Stimulated activated CD4-positive, alpha-beta T cell treated with anti-CD3 and anti-CD28 coated beads, TNF-alpha, amount 100 ng/mL, for 48 hours (primary cell): ENCODE measurements around the gene SBNO2.
"Not testable (repeated sequence)": the region's sequence is repeated elsewhere in the genome, so short reads cannot be mapped to it uniquely, and the experiment has no call there.

ENCODE experiments used
- DNase-seq, 3 donors: peaks; one replicate each; pipeline ENCODE4 v3.0.0-alpha.2; 2020; ENCODE audit warnings: low read depth in 3 of 3

SBNO2 gene

GRCh38 chr19:1121395-1121794 lies 52.7 kb downstream of the SBNO2 start:
- no peak for DNase-seq

- DNase-seq = no peak
Observed at GRCh38 chr19:1119475-1120217, 54.4 kb downstream of the SBNO2 start.

- DNase-seq = no peak
Observed at GRCh38 chr19:1118999-1119398, 55.1 kb downstream of the SBNO2 start.

GRCh38 chr19:1117654-1118053 lies 56.4 kb downstream of the SBNO2 start:
- no peak for DNase-seq

- no peak for DNase-seq
Observed at GRCh38 chr19:1116726-1117581, 57.1 kb downstream of the SBNO2 start.

GRCh38 chr19:1115646-1116420 lies 58.2 kb downstream of the SBNO2 start:
- DNase-seq = no peak

- not testable (repeated sequence) for DNase-seq
Observed at GRCh38 chr19:1114728-1115127, 59.3 kb downstream of the SBNO2 start.

- no peak for DNase-seq
Observed at GRCh38 chr19:1113986-1114483, 60.0 kb downstream of the SBNO2 start.

GRCh38 chr19:1113030-1113985 lies 60.8 kb downstream of the SBNO2 start:
- DNase-seq = peak; percentile 61 to 85 (median 62)

- DNase-seq = no peak
Observed at GRCh38 chr19:1112268-1113029, 61.6 kb downstream of the SBNO2 start.

- DNase-seq = no peak
Observed at GRCh38 chr19:1111641-1112267, 62.3 kb downstream of the SBNO2 start.

- no peak for DNase-seq
Observed at GRCh38 chr19:1110809-1111640, 63.0 kb downstream of the SBNO2 start.

- DNase-seq = no peak
Observed at GRCh38 chr19:1109697-1110671, 64.1 kb downstream of the SBNO2 start.

- DNase-seq = no peak
Observed at GRCh38 chr19:1109032-1109551, 65.0 kb downstream of the SBNO2 start.

GRCh38 chr19:1108291-1109031 lies 65.6 kb downstream of the SBNO2 start:
- no peak for DNase-seq

- no peak for DNase-seq
Observed at GRCh38 chr19:1107661-1108261, 66.3 kb downstream of the SBNO2 start.
